Stimulated activated CD8-positive, alpha-beta memory T cell treated with anti-CD3 and anti-CD28 coated beads, Interleukin-4, amount 100 ng/mL, for 1 hour (primary cell): ENCODE measurements around the gene GUCY1A2.
"Not testable (repeated sequence)": the region's sequence is repeated elsewhere in the genome, so short reads cannot be mapped to it uniquely, and the experiment has no call there.

Source experiments
- DNase-seq, 2 donors: peaks; one replicate each; pipeline ENCODE4 v3.0.0-alpha.2; 2020; ENCODE audit warnings: low read depth in 2 of 2, low spot score in 1 of 2

The GUCY1A2 gene

DNA sequence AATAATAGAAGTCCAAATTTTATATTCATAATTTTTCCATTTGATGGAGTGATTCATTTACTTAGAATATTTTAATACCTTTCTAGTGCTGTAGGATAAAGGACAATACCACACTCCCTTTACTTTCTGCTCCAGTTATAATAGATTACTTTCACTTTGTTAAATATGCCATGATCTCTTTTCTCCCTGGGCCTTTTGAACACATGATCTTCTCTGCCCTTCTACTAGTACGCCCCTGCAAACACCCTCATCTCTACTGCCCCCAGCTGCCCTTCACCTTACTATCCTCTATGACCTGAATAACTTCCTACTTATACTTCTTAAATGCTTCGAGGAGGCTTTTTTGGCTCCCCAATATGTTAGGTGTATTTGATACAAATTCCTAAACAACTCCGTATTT, 177.3 kb downstream of the GUCY1A2 start:
- DNase-seq: no peak

- DNase-seq: no peak
Observed at GRCh38 chr11:106840146-106840545, 178.1 kb downstream of the GUCY1A2 start.

GRCh38 chr11:106834567-106834966, 183.7 kb downstream of the GUCY1A2 start:
- no peak for DNase-seq

DNA sequence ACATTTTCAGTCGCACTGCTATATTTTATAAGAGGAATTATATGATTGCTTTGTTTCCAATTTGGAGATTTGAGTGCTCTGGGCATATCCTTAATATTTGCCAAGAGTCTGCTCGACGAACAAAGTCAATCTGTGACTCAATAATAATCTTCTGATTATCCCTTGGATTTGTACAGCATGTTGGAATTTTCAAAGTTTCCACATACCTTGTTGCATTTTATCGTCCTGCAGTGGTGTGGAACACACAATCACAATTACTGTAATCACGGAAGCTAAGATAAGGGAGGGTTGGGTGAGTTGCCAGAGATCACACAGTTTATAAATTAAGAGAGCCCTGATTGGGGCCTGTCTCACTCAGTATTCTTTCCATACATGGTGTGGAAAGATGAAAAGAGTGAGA, 189.3 kb downstream of the GUCY1A2 start:
- DNase-seq: no peak

GRCh38 chr11:106828576-106828975, 189.7 kb downstream of the GUCY1A2 start:
- DNase-seq: no peak

GRCh38 chr11:106827687-106828086, 190.6 kb downstream of the GUCY1A2 start:
- DNase-seq: no peak

DNA sequence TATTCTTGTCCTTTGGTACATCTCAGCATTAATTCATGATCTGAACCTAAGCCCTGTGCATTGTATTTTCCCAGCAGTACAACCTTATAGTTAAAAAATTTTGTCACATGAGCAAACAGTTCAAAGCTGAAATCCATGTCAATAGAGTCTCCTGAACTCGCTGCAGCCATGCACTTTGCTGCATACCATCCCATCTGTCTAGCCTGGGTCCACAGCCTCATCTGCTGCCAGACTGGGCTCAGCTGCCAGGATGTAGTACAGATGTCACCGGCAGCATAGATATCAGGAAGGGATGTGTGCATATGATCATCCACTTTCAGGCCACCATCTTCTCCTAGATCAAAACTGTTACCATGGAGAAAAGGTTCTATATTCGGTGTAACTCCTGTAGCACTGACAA, 191.7 kb downstream of the GUCY1A2 start:
- DNase-seq: not testable (repeated sequence)

DNA sequence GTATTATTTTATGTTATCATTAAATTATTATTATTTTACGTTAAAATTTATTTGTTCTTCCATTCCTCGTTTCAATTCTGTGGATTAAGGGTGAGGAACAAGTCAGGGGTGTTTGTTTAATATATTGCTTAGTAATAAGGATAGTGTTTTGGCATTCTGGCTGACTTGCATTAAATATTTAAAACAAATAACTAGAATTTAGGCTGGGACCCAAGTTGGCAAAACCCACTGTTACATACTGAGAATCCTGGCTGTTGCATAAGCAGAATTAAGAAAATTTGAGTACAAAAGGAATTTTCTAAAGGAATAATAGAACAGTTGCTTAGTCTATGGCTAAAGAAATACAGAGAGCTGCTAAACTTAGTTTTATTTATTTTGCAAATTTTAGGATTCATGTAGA, 196.4 kb downstream of the GUCY1A2 start:
- DNase-seq: no peak

DNA sequence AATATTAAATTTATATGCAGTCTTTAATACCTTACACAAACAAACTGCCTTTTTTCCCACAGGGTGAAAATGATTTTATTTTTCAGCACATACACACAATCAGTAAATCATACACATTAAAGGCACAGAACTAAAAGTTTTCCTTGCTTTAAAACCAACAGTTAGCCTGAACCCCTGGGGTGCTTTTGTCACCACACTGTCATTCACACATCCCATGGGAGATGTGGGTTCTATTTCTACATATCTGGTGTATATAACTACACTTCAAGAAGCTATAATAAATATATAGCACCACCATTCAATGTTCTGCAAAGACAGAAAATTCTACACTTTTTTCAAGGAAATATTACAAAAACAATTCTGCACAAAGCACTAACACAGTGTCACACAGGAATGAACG, 197.0 kb downstream of the GUCY1A2 start:
- no peak for DNase-seq

- DNase-seq: no peak
Observed at GRCh38 chr11:106818443-106818842, 199.8 kb downstream of the GUCY1A2 start.

DNA sequence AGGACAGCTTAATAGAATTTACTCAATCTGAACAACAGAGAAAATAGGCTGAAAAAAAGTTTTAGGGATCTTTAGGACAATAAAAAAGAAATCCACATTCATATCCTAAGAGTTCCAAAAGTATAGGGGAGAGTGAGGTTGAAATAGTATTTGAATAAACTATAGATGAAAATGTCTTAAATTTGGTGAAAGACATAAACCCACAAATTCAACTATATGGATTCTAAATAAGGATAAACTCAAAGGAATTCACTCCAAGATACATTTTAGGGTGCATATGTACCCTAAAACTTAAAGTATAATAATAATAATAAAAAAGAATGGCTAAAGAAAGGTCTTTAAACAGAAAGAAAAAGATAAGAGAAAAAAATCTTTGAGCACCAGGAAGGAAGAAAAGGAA, 203.1 kb downstream of the GUCY1A2 start:
- no peak for DNase-seq

- DNase-seq: no peak
Observed at GRCh38 chr11:106813806-106814205, 204.5 kb downstream of the GUCY1A2 start.

GRCh38 chr11:106794058-106794457, 224.2 kb downstream of the GUCY1A2 start:
- no peak for DNase-seq

- no peak for DNase-seq
Observed at GRCh38 chr11:106789406-106789805, 228.9 kb downstream of the GUCY1A2 start.

DNA sequence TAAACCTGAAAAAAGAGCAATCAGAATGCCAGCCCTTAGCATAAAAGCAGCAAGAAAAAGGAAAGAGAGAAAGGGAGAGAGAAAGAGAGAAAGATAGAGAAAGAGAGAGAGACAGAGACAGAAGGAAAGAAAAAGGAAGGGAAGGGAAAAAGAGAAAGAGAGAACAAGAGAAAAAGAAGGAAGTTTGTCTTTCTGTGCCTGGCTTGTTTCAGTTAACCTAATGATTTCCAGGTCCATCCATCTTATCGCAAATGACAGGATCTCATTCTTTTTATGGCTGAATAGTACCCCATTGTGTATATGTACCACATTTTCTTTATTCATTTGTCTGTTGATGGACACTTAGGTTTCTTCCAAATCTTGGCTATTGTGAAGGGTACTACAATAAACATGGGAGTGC, 230.8 kb downstream of the GUCY1A2 start:
- DNase-seq: no peak

GRCh38 chr11:106785913-106786650, 232.2 kb downstream of the GUCY1A2 start:
- no peak for DNase-seq

GRCh38 chr11:106777302-106777701, 241.0 kb downstream of the GUCY1A2 start:
- DNase-seq: not testable (repeated sequence)

DNA sequence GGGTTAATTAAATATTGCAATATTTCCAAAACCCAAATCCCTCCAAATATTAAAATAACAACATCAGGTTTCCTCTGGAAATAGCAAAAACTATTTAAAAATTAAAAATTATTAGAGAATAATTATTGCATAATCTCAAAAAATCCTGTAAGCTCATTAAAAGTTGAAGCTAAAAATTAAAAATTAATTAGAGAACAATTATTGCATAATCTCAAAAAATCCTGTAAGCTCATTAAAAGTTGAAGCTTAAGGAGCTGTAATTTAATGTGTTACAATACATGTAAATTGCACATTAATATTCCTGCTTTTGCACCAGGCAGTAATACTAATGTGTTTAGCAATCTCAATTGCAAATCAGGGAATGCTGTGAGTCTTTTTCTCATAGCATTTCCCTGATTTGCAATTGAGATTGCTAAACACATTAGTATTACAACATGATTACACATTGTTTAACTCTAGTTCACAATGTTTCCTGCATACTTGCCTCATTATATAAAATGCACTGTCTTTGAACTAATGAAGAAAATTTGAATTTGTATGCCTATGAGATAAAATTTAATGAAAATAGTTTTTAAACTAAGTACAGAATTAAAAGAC, 247.7 kb downstream of the GUCY1A2 start:
- no peak for DNase-seq

DNA sequence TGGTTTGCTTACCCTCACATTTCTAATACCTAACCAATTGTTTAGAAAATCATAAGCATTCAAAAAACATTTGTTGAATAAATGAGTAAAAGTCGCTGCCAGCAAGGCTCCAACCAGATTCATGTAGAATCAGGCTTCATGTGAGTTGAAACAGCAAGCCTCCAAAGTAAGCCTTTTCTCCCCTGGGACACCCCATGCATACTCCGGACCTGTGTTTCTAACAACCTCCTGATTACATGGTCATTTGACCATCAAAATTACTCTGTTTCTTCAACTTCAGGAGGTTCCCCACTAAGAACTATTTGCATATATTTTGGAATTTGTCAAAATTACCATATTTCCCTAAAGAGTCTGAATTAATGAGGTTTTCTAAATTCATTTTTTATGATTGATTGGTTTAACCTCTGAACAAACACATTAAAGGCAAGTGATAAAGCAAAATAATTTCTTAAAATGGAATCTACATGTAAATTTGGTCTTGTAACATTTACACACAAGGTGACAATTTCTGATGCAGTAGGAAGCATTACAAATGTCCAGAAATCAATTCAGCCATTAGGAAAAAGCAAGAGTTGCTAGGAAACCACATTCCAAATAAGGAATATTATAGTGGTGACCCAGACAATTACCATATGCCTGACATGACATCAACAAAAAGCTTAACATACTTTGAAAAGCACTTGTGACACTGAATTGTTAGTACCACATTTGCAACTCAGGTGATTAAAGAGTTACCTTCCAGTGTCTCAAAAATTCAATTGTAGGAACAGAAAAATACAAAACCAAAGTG, 252.6 kb downstream of the GUCY1A2 start:
- DNase-seq: no peak

DNA sequence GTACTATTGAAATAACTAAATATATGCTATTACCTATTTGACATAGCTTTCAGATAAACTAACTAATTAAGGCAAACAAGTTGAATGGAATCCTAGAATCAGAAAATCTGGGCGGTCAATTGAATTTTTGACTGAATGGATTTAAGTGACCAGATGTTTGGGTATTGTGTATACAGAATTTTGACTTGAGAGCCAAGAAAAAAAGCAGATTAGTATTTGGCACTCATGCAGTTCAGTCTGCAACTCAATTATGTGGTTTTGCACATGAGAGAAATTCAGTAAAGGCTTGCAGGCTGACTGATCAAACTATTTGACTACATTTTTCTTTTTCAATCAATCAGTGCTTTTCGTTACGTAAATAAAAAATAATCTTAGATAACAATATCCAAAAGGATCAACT, 254.8 kb downstream of the GUCY1A2 start:
- DNase-seq: no peak

DNA sequence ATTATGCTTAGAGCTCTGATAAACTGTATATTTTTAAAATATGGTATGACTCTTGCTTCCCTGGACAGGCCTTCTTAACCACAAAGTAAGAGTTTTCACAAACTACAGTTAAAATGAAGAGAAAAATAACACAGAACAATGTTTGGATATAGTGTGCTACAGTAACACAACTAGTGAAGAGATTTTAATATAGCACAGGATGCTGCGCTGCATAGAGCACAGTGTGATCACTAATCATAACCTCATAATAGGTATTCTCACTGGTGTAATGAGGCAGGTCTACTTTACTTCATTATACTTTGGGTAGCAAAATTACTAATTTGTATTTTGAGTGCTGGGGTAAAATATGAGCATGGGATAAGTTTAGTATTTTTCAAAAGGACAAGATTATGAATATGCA, 256.5 kb downstream of the GUCY1A2 start:
- no peak for DNase-seq

GRCh38 chr11:106761240-106761639, 257.0 kb downstream of the GUCY1A2 start:
- DNase-seq: no peak
